Cortex of kidney (tissue), 1 donor: ENCODE measurements around the gene PTRH1.

Experiments
- DNase-seq: peaks from one replicate; lab custom pipeline; 2025; lab: John Stamatoyannopoulos, UW

PTRH1 gene

DNA sequence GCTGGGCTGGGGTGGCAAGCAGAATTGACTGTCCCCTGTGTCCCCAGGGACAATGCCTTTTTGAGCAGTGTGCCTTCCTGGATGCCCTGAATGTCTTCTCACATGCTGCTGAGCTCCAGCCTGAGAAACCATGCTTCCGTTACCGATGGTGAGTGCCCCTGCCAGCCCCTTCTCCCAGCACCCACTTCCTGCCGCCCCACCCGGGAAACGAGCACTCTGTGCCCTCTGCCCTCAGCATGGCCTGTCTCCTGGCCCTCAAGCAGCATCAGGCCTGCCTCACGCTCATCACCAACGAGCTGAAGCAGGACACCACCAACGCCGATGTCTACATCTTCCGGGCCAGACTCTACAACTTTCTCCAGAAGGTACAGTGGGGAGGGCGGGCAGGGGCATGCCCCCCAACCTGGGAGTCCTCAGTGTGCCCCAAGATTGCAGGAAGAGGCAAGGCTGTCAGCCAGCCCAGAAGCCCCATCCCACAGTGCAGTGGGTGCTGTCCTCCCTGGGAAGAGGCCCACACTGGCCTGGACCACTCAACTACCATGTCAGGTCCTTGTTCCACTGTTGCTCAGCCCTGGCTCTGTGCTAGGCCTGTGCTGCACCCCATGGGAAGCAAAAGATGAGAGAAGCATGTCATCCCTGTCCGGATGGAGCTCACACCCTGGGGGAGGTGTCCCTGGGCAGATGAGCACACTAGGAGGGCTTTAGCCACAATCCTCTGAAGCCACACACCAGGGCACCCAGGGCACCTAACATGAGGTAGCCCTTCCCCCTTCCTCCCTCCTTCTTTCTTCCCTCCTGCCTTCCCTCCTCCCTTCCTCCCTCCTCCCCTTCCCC is 4.8 kb upstream of the PTRH1 start:
- DNase-seq: no peak

DNA sequence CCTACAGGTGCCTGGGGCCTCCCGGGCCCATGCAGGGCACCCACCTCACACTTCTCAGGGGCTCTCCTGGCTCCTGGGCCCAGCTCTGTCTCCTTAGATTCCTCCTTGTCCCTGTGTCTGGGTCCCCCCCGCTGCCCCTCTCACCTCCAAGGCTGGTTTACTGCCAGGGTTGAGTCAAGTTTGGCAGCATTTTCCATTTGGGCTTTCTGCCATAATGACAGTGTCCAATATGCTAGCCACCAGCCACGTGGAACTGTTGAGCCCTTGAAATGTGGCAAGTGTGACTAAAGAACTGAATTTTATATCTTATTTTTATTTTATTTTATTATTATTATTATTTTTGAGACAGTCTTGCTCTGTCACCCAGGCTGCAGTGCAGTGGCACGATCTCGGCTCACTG is 2.3 kb upstream of the PTRH1 start:
- DNase-seq: no peak

DNA sequence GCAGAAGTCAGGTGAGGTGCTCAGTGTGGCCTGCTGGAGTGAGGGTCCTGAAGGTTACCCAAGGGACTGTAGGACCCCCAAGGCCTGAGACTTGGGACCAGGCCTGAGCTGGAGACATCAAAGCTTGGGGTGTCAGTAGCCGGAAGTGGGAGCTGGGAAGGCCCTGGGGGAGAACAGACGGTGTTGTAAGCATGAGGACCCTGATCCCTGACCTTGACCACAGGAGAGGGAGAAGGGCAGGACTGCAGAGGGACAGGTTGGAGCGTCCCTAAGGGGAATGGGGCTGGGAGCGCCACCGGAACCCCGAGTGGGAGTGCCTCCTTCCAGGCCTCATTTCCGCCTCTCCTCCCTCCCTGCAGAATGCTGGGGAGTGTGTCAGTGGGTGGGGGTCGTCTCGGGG is 949 bp upstream of the PTRH1 start:
- DNase-seq: no peak

DNA sequence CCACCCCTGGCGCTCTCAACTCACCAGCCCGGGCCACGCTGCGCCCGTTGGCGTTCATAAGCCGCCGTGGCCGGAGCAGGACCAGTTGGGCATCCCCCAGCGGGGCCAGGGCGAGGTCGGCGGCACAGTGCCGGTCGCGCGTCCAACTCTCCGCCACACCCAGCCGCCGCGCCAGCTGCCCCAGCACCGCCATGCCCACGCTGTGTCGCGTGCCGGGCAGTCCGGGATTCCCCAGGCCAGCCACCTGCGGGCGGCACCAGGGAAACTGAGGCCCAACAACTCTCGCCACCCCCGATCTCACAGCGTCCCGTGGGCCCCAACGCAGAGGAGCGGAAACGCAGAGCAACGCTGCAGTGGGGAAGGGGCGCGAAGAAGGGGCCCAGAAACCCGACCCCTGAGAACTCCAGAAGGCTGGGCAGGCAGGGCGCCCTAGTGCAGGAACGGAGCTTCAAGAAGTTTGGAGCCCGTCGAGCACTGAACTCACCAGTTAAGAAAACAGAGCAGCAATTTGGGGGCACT is 453 bp downstream of the PTRH1 start:
- no peak for DNase-seq

DNA sequence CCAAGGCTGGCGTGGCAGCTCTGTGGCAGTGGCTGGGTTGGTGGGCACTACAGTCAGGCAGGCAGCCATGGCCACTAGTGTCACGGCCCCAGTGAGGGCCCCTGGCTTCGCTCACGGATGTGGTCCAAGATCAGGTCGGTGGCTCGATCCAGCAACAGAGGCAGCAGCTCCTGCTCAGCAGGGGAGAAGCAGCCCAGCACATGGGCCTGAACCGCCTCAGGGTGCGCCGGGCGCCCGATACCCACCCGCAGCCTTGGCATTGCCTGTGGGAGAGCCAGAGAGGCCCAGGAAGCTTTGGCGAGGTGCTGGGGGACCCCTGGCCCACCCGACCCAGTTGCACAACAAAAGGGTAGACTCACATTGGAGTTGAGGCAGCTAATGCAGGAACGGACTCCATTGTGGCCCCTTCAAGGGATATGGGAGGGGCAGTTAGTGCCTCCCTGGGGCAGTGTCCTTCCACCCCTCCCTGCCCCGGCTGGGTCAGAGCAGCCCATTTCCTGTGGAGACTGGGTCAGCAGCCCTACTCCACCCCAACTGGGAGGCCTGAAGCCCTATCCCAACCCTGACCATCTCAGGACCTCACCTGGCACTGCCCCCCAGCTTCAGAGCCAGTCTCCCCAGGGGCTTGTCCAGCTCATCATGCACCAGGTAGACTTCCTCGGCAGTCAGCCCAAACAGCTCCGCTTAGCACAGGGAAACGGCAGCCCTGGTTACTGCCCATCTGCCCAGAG is 1.3 kb downstream of the PTRH1 start:
- DNase-seq: no peak

DNA sequence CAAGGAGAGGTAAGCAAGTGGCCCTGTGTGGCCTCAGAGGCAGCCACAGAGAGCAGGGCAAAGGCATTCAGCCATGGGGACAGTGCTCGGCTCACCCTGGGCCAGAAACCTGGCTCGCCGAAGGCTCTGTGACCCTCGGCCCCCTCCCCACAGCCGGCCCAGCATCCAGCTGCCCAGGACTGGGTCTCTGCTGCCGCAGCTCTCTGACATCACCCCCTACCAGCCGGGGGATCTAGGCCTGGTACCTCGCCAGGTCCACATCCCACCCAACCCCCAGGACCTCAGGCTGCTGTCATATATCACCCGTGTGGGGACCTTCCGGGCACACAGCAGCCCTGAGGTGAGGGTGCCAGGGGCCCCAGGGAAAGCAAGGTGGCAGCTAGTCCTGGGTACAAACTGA is 2.6 kb downstream of the PTRH1 start:
- DNase-seq: no peak

DNA sequence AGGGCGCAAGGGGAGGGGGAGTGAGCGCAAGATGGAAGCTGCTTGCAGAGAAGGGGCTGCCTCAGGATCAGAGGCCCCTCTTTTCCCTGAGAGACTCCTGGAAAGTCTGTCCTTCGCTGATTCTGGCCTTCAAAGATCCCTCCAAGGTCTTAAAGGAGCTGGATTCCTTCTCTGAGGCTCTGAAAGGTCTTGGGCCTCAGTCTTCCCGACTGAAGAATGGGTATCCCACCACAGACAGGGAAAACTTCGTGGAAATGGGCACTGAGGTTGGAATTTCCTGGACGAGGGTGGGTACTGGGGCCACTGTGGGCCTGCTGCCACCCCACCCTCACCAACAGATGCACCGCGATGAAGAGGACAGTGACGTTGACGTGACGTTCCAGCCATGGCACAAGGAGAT is 3.1 kb downstream of the PTRH1 start:
- no peak for DNase-seq

DNA sequence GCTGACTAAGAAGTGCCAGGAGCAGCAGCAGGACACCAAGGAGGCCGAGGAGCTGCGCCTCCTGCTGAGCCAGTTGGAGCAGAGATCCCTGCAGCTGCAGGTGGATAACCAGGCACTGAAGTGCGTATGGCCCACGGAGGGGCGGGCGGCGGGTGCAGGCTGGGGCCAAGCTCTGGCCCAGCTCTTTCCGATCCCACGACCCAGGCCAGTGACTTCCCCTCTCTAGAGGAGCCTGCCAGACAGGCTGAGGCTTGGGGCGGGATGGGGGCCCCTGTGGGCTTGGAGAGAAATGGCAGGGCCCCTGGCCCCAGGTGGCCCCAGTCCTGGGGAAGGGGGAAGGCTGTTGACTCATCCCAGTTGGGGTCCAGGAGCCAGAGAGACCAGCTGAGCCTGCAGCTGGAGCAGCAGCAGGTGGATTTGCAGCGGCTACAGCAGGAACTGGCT is 3.6 kb downstream of the PTRH1 start:
- DNase-seq: no peak

DNA sequence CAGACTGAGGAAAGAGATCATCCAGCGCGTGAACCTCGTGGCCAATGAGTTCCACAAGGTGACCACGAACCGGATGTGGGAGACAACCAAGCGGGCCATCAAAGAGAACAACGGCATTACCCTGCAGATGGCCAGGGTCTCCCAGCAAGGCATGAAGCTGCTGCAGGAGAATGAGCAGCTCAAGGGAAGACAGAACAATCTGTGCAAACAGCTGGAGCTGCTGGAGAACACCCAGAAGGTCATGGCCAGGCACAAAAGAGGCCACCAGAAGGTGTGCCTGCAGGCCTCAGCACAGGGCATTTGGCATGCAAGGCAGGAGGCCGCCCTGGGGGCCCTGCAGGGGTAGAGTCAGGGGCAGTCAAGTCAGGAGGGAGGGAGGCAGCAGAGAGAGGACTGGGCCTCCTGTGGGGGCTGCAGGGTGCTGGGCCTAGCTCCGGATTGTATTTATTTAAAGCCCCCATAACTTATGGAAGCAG is 4.2 kb downstream of the PTRH1 start:
- DNase-seq: no peak

DNA sequence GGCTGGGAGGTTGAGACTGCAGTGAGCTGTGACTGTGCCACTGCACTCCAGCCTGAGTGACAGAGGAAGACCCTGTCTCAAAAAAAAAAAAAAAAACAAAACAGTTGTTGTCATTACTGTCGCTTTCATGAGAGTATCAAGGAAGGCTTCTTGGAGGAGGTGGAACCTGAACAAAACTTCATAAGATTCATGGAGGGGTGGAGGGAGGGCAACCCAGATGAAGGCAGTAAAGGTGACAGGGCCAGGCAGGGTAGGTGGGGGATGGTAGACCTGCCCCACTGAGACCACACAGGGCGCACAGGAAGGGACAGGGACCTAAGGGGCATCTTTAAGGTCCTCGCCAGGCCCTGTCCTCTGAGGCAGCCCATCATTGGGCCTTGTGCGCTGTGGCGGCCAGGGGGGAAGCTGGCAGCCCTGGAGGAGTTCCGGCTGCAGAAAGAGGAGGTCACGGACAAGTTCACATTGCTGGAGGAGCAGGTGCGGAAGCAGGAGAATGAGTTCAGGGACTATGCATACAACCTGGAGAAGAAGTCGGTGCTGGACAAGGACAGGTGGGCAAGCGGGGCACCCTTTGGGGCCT is 5.2 kb downstream of the PTRH1 start:
- no peak for DNase-seq

DNA sequence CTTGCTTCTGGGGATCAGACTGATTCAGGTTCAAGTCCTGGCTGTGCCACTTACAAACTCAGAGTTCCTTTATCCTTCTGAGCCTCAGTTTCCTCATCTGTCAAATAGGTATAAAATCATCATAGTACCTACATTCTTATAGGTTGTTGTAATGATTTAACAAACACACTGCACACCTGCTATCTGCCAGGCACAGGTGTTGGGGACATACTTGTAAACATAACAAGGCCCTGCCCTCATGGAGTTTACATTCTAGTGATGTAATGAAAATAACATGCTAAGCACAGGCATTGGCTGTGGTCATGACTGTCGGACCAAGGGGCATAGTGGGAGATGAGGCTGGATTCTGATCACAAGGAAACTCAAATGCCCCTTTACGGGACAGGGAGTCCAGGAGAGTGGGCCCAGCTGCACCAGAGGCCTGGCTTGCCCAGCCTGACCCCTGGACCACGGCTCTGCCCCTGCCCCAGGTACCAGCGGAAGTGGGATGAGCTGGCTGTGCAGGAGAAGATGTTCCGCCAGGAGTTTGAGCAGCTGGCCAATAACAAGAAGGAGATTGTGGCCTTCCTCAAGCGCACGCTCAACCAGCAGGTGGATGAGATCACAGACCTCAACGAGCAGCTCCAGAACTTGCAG is 6.4 kb downstream of the PTRH1 start:
- no peak for DNase-seq

DNA sequence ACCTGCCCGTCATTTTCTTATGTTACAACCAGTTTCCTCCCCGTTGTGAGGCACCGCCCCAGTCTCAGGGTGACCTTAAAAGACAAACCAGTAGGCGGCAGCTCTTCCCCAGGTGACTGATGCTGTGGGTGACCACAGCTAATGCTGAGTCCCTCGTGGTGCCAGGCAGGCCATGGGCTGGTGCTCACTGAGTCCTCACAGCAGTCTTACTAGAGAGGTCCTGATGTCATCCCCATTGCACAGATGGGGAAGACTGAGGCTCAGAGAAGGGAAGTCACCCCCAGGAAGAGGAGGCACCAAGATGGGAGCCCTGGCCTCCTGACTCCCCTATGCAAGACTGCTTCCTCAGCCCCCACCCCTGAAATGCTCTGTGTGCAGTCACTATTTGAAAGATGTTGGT is 7.7 kb downstream of the PTRH1 start:
- DNase-seq: no peak

DNA sequence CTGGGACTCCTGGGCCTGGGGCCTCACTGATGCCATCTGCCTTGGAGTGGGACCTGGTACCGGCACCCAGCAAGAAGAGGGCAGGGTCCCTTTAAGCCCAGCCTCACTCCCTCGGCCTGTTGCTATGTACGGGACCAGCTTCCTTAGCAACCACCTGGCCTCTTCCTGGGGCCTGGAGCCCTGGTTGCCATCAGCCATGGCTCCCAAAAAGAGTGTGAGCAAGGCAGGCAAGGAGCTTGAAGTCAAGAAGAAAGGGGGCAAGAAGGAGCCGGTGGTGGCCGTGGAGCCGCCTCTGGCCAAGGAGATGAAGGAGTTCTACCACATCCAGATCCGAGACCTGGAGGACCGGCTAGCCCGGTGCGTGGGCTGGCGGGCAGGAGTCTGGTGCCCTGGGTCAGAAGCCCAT is 8.6 kb downstream of the PTRH1 start, which contains the start of gene CFAP157:
CFAP157 (plus strand) TSS at position 153 of the 406 bp plus-strand sequence; CDS start at position 197, 44 bp downstream.
- DNase-seq: no peak

DNA sequence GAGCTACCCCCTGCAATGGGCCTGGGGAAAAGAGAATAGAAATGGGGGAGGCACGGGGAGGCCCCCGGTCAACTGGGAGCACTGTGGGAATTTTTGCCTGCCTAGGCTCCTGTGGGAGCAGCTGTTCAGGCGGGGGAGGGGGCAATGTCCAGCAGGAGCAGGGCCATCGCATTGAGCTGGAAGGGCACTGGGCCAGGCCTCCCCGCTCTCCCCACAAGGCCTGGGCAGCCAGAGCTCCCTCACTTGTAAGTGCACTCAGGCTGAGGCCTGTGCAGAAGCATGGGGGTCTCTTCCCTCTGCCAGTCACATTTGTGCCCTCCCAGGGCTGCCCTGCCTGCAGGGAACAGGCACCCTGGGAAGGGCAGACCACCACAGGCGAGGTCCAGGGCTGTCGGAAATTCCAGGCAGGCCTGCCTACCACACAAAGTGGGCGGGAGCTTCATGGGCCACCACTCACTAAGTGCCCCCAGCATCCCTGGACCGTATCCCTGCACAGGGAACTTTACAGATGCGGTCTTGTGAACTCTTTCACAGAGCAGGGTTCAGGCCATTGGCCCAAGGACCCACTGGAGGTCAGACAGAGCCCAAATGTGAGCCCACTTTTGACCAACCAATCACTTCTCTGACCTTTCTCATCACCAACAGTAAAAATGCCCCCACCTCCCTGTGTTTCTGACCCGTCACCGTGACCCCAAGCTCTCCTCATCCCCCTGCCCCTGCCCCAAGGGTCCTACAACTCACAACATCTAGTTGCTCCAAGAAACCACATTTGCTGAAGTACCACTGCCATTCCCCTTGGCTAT is 9.7 kb downstream of the PTRH1 start:
- no peak for DNase-seq

DNA sequence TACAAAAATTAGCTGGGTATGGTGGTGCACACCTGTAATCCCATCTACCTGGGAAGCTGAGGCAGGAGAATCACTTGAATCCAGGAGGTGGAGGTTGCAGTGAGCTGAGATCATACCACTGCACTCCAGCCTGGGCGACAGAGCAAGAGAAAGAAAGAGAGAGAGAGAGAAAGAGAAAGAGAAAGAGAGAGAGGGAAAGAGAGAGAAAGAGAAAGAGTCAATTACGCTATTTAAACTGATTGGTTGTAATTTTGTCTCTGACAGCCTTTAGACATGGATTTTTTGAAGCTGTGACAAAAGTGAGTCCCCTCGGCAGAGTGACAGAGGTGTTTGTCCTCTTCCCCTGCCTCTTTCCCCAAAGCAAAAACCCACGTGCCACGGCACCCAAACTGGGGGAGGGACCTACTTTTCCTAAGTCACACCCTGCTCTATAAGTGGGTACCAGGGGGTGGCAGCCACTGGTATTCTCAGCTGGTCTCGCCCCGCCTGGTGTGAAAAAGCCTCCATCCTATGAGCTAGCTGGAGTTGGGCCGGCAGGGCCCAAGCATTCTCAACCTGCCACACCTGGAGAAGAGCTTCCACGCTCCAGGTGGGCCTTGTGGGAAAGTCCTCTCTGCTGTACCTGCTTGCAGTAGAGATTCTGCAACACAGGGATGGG is 12.0 kb downstream of the PTRH1 start:
- no peak for DNase-seq

DNA sequence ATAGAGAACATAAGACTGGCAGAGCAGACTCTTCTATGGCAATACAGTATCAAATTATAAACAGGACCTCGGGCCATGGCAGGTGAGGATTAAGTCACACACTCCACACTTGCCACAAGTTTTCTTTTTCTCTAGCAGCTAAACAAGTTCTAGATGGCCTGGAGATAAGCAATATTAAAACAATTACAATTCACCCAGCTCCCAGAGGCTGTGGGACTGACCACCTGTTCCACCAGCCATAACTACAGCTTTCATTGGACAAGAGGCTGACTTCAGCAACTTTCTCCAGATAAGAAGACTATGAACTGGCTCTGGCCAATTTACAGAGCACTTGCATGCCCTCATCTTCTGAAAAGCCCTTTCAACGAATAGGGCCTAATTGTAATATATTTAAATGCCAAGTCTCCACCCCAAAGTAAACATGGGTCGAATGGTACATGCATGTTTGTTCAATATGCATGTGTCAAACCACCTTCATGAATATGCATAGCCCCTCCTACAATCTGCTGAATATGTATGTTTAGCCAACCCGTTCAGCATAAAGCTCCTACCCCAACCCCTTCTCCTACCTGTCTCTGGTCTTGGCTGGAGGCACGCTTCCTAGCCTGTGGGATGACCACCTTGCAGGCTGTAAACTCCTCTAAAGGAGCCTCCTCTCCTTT is 14.7 kb downstream of the PTRH1 start:
- no peak for DNase-seq

DNA sequence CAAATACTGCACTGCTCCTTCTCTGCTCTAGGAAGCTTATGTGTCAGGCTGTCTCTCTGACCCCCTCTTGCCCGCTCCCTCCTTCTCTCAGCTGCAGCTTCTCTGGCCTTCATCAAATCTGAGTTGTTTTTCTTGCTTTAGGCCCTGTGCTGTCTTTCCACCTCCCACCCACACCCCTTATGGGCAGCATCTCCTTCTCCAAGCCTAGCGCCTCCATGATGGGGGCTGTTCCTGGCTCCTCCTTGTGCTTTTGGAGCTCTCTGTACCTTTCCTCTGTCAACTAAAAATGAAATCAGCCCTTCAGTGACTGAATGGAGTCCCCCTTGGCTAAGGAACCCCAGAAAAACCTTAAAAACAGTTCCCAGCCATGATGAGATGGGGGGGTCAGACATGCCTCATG is 15.3 kb downstream of the PTRH1 start:
- no peak for DNase-seq

DNA sequence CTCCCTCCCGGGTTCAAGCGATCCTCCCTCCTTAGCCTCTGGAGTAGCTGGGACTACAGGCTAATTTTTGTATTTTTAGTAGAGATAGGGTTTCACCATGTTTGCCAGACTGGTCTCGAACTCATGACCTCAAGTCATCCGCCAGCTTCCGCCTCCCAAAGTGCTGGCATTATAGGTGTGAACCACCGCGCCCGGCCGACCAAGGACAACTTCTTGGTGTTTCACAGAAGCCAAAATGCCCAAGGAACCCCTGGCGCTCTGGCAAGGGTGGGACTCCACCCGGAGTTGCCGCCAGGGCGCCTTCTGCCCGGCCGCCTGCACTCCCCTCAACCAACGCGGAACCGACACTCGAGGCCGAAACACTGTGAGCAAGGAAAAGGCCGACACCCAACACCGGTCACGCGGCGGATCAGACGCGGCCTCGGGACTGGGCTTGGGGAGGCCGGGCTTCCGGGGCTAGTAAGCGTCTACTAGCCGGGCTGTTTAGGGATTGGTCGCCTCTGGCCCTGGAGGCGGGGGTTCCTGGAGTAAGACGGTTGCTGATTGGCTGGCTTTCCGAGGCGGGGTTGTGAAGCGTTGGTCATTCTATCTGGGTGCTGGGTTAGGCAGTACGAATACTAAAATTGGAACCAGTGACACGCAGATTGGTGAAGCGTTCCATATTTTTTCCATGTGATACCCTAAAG is 16.3 kb downstream of the PTRH1 start:
- DNase-seq: no peak

DNA sequence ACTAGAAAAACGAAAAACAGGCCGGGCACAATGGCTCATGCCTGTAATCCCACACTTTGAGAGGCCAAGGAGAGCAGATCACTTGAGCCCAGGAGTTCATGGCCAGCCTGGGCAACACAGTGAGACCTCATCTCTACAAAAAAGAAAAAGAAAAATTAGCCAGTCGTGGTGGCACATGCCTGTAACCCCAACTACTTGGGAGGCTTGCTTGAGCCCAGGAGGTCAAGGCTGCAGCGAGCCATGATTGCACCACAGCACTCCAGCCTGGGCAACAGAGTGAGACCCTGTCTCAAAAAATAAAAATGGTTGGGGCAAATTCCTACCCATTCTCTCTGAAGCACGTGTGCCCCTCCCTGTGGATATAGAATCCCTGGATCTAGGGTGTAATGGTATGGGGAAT is 17.1 kb downstream of the PTRH1 start:
- no peak for DNase-seq

DNA sequence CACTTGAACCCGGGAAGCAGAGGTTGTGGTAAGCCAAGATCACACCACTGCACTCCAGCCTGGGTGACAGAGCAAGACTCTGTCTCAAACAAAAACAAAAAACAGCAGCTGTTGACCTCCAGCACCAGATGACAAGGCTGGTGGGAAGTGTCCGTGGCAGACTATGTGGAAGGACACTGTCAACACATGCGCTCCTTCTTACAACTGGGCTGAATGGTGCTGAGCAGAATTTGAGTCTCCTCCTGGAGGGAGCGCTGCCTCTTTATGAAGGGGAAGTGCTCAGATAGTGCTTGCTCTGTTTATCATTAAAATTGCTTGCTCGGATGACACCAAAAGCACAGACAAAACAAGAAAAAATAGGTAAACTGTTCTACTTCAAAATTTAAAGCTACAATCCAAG is 17.9 kb downstream of the PTRH1 start:
- no peak for DNase-seq
